ENCODE data around the gene CDK6.

GRCh38 chr7:92709912-92710311, 126.5 kb downstream of the CDK6 start:
- TF ChIP-seq CTBP1 (IDR thresholded peaks at IDR 0.05; ENCODE audit: borderline replicate concordance) = no peak
- no peak for TF ChIP-seq SP1 (IDR thresholded peaks at IDR 0.05)
- TF ChIP-seq FOXA1 (IDR thresholded peaks at IDR 0.05) = no peak
- TF ChIP-seq FOXK2 (IDR thresholded peaks at IDR 0.05) = no peak
- no peak for TF ChIP-seq ELF4 (IDR thresholded peaks at IDR 0.05)
- TF ChIP-seq ZNF384 (IDR thresholded peaks at IDR 0.05) = no peak
- TF ChIP-seq TARDBP (IDR thresholded peaks at IDR 0.05) = no peak
- no peak for TF ChIP-seq ARNT (IDR thresholded peaks at IDR 0.05)
